ENCODE results near the gene C6orf163. TPM values are rescaled to one million over a fixed set of nuclear protein-coding genes. Genes with fewer than 3 reads are reported as not detected.

Gene C6orf163
- total RNA-seq (2022; extraction: Qiagen RNA extraction; ENCODE audit: low read depth): 0.15 to 0.19 TPM (median 0.17 TPM) in 3 of 5 replicates, not detected in the others

DNA sequence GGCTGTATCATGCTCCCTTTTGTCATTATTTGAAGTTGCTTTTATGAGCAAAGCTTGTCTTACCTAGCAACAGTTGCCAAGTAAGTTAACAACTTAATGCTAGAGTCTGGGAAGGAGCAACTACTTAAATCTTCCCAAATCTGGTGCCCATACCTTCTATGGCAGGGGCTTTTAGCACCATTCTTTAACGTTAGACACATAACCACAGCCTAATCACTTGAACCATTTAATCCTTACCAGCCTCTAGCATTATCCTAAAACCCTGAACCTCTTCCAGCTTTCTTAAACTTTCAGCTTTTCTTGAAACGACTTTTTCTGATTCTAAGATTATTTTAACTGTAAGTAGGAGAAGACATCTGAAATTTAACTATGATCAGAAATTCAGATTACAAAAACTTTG, at the start of gene C6orf163:
Gene C6orf163 (plus strand): TSS at position 83 of the 400 bp plus-strand sequence. CDS start 287 bp downstream, at position 370.

DNA sequence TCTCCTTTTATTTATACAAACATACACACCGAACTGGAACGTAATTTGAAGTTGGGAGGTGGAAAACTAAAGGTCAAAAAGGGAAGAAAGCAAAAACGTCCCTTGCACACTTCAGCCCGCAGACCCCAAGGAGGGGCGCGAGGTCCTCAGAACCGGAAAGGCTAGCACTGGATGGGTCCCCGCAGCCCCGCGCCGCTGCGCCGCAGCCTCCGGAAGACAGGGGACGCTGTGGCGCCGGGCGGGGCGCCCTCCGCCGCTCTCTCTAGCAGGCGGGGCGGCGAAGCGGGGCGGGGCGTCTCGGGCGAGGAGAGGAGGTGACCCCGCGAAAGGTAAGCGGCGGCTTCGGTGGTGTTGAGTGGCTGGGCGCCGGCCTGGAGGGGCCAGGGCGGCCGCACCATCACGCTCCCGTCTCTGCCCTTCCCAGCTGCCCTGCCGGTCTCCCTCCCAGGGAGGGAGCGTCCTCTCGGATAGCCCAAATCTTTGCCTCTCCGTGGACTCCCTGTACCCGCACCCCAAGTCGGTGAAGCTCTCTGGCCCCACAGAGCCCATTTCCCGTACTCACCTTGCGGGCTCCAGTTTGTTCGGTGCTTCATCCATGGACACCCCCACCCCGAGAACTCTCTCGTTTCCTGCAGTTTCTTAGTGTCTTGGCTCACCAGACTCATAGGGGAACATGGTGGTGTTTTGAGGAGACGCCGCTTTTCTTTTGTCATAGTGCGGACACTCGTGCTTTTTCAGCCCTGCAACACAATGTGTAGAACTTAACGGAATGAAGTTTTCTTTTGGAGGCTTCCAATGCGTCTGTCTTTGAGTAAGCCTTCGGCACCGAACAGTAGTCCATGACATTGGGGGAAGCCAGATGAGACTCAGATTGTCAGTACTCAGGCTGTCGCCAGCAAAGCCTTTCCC, 22.1 kb upstream of the C6orf163 start, which contains the start of gene SMIM8:
Gene SMIM8 (plus strand): TSS at position 285 of the 909 bp plus-strand sequence. CDS start 14,444 bp downstream, outside the sequence.

DNA sequence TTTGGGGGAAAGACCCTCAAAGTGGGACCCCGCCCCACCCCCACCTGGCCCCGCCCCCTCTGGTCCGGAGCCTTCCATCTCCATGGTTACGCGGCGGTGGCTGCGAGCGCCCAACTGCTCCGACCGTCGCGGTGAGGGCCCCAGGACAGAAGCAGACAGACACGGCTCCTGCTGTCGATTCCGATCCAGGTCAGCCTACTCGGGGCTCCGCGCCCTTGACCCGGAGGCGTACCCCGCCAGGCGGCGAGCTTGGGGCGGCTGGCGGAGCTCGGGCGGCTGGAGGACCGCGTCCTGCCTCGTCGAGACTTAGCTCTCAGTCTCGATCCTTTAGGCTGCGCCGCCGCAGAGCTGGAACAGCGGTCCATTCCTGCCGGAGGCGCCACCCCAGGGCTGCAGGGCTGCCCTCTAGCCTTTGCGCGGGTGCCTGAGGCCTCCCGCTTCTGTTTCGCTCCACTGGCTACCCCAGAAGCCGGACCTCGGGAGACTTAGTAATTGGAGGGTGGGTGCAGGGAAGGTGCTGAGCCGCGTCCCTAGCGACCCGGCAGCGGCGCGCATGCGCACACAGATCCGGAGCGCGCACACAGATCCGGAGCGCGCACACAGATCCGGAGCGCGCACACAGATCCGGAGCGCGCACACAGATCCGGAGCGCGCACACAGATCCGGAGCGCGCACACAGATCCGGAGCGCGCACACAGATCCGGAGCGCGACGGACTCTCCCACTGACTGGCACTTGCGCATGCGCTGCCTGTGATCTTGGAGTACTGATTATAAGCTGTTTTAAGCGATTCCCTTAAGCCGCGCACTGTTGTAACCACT, 63.5 kb downstream of the C6orf163 start, which contains the start of gene CFAP206:
Gene CFAP206 (plus strand): TSS at position 72 of the 820 bp plus-strand sequence. CDS start 1,868 bp downstream, outside the sequence.

Other genes with a start within 250 kb of the C6orf163 start
- gene CGA, start 249.7 kb upstream of the C6orf163 start, total RNA-seq (2022; extraction: Qiagen RNA extraction; ENCODE audit: low read depth): 0.19 to 0.20 TPM (median 0.19 TPM) in 3 of 5 replicates, not detected in the others
- gene ZNF292, start 189.2 kb upstream of the C6orf163 start, total RNA-seq (2022; extraction: Qiagen RNA extraction; ENCODE audit: low read depth): 2.5 to 4.9 TPM (median 4.4 TPM) in 5 replicates
- gene SMIM8, start 22.2 kb upstream of the C6orf163 start, total RNA-seq (2022; extraction: Qiagen RNA extraction; ENCODE audit: low read depth): 1.7 to 3.8 TPM (median 3.5 TPM) in 5 replicates
- gene GJB7, start 15.5 kb upstream of the C6orf163 start, total RNA-seq (2022; extraction: Qiagen RNA extraction; ENCODE audit: low read depth): not detected in 5 replicates
- 0.47 to 0.93 TPM (median 0.56 TPM) in 5 replicates for gene CFAP206, start 63.2 kb downstream of the C6orf163 start, total RNA-seq (2022; extraction: Qiagen RNA extraction; ENCODE audit: low read depth)
- 7.2 to 12.5 TPM (median 10.8 TPM) in 5 replicates for gene SLC35A1, start 128.2 kb downstream of the C6orf163 start, total RNA-seq (2022; extraction: Qiagen RNA extraction; ENCODE audit: low read depth)
- gene RARS2, start 245.2 kb downstream of the C6orf163 start, total RNA-seq (2022; extraction: Qiagen RNA extraction; ENCODE audit: low read depth): 18.8 to 23.1 TPM (median 21.2 TPM) in 5 replicates
- gene ORC3, start 245.3 kb downstream of the C6orf163 start, total RNA-seq (2022; extraction: Qiagen RNA extraction; ENCODE audit: low read depth): 16.4 to 19.6 TPM (median 18.9 TPM) in 5 replicates